Hematopoietic multipotent progenitor cell treated with erythropoietin and hydrocortisone succinate and interleukin-3 and kit ligand, for 4 days (in vitro differentiated cells): Measurements from ENCODE around the gene TBC1D14.
"Not testable (repeated sequence)": the region's sequence is repeated elsewhere in the genome, so short reads cannot be mapped to it uniquely, and the experiment has no call there.

Experiments used
- DNase-seq: peaks from one replicate; pipeline ENCODE4 v3.0.0-alpha.2; 2015

Gene TBC1D14

DNA sequence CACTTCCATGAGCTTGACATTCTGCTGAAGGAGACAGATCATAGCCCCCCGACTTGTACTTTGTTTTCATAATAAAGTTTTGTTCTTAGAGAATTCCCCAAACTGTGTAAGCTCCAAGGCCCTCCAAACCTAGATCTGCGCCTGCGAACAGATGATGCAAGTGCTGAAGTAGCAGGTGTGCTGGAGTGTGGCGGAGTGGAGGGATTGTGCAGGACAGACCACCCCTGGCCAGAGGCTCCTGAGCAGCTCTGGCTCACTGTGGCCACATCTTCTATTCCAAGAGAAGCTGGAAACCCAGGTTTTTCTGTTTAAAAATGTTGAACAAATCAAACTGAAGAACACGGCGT is 46.4 kb downstream of the TBC1D14 start:
- DNase-seq, result no peak

DNA sequence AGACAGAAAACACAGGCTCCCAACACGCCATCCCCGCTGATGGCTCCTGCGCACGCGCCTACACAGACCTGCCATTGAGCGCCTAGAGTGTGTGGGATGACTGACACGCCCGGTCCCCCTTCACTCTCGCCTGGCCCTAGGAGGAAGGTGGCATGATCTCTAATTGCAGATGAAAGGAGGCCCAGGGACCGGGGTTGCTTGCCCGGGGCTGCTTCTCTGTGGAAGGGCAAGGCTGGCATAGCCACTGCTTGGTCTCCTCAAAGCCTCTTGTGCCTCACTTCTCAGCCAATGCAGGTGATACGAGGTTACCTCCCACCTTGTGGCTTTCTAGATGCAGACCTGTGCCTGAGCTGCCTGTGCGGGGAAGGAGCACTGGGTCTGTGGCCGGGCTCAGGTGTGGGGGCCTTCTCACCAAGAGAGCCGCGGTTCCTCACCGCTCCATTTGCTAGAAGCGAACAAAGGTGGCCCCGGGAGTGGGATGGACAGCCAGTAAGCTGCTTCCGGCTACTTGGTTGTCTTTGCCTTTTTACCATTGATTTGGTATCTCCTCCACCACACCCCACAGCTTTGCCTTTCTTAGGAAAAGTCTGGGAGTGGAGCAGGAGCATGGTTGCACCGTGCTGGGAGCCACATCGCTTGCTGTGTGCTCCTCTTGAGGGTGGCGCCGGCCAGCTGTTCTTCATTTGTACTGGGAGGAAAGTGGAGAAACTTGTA is 47.0 kb downstream of the TBC1D14 start:
- DNase-seq, result no peak

DNA sequence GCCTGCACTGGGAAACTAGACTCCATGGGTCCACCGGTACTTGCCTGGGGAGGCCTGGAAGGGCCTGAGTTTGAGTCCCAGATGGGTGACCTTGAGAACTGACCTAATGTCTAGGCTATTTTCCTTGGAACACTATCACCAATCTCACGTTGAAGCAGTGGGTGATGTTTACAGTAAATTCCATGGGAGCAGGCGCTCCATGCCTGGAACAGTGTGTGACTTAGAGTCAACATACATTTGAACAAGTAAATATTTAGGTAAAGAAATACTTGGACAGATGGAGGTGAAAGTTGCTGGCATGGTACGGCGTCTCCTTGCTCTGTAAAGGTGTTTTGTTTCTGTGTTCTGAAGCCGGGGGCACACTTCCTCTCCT is 47.5 kb downstream of the TBC1D14 start:
- DNase-seq, result no peak

DNA sequence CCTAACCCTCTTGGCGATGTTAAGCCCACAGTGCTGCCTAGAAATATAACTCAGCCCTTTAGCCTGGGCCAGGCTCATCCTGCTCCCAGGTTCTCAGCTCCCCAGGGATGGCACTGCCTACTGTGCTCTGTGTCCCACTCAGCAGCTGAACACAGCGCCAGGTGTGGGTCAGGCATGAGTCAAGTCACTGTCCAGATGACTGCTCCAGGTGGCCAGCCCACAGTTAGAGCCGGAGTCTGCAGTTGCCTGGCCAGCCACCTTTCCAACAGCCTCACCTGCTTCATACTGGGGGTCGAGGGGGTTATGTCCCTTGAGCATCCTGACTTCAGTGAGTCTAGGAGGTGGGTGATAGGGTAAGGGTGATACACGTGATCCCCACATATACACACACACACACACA is 48.4 kb downstream of the TBC1D14 start:
- no peak for DNase-seq

DNA sequence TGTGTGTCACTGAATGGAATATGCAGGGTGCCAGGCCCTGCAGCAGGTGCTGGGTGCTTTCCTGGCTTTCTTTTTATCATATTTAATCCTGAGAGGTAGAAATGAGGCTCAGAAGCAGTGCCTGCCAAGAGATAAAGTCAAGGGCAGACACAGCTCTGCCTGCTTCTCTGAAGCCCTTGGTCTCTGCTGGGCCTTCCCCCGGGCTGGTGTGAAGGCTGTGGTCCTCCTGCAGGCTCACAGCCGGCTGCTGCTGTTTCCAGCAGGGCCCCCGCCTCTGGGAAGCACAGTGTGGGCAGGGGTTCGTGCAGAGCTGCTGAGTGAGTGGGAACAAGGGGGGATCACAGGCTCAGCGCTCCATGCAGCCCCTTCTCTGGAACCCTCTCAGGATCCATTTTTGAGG is 49.6 kb downstream of the TBC1D14 start:
- no peak for DNase-seq

DNA sequence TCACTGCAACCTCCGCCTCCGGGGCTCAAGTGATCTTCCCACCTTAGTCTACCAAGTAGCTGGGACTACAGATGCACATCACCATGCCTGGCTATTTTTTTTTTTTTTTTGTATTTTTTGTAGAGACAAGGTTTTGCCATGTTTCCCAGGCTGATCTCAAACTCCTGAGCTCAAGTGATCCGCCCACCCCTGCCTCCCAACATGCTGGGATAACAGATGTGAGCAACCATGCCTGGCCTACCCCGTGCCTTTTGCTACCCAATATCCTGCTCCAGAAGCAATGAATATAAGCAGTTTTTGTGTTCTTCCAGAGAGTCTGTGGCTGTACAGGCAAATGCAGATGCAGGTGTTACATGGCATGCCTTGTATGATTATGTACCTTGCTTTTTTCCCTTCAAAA is 50.5 kb downstream of the TBC1D14 start:
- DNase-seq, result no peak

DNA sequence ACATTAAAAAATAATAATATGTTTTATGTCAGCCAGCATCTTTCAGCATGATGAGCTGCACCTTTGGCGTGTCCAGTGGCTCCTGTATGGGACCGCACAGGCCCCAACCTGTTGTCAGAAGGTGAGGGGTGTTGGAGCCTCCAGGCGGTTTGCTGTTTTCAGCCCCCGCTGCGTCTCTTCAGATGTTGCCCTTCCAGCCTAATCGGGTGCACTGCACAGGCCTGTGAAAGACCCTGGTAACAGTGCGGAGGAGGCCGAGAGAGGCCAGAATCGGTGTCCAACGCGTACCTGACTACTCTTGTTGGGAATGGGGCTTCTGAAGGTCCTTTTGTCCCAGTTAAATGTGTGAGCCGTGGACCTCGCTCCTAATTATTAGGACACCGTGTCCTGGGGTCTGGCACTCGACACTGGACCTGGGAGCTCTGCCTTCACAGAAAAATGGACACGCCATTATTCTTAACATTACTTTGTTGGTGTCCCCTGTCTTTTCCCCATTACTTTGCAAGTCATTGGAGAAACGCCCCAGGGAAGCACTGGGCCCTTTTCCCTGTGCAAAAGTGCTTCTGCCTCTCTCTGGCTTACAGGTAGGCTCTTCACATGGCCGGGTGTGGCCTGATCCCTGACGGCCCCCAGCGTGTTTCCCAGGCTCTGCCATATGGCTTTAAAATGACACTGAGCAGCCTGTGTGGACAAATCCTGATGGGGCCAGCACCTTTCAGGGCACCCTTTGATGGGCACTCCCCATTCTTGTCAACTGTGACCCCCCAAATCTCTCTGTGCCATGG is 51.2 kb downstream of the TBC1D14 start:
- no peak for DNase-seq

DNA sequence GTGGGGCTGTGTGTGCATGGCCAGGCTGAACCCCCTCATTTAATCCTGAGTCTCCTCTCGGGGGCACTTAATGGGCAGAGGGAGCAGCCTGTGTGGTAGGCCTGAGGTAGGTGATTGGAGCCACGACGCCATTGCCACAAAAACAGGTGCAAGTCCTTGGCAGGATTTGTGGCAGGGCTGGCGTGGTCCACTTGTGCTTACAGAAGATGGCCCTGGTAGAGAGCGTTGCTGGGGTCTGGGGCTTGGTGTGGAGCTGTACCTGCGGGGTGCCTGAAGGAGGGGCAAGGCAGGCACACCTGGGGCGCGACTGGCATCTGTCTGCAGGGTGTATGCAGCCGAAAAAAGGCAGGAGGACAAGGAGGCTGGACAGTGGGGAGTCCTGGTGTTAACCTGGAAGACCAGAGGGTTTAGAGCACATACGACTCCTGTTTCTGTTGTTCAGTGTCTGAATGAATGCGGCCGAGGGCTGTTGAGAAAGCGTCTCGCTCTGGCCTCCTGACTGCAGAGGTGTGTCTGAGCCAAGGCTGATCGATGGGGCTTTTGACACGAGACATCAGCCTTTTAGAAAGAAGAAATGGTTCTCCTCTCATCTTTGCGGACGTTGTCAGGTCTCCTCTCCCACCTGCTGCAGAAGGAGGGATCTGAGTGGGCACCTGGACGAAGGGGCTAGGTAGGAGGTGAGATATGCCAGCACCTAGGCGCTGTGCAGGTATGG is 52.0 kb downstream of the TBC1D14 start:
- DNase-seq, result no peak

DNA sequence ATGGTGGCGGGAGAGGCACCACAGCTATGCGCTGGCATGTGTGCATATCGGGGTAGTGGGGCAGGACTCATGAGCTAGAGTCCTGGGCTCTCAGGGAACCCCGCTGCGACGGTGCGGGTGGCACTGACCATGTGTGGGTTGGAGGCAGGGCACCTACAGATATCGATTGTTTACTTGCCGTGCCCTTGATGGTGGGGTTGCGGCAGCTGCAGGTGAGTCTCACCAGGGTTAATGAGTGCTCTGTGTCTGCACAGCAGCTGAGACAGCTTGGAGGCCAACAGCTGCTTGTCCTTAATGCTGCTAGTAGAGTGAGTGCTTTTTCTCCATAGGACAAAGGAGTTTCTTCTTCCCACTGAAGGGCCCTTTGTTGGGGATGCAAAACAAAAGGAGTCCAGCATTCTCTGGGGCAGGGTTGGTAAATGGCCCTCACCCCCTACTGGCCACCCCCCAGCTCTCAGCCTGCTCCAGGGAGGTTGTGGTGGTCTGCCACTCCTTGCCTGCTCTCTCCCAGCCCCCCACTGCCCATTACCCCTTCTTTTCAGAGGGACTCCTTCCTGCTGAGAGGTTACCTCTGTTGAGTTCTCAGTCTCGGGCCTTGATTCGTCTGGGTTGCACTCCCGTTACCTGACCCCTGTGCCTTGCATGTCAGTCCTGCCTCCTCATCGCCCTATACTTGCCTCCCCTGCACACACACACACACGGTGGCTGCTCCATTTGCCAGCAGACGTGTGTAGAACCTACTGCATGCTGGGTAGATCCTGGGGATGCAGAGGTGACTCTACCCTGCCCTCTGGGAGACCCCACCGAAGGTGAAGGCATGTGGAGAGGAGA is 52.8 kb downstream of the TBC1D14 start:
- DNase-seq, result no peak

DNA sequence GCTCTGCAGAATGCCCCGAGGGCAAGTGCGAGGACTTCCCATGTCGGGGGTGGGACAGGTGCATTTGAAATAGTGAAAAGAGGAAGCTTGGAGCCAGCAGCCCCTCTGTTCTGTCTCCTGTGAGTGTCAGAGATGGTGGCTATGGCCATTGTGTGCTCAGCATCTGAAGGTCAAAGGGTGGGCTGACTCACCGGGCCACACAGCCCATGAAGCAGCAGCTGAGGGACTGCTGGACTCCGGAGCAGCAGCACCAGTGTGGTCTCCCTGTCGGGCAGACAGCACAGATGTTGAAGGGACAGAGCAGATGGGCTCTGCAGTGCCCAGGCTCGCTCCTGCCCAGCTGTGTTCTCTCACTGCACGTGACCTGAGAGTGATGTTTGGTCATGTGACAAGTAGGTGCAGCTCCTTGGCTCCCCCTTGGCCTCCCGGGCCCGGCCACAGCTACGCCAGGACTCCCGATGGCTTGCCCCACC is 53.5 kb downstream of the TBC1D14 start:
- no peak for DNase-seq

DNA sequence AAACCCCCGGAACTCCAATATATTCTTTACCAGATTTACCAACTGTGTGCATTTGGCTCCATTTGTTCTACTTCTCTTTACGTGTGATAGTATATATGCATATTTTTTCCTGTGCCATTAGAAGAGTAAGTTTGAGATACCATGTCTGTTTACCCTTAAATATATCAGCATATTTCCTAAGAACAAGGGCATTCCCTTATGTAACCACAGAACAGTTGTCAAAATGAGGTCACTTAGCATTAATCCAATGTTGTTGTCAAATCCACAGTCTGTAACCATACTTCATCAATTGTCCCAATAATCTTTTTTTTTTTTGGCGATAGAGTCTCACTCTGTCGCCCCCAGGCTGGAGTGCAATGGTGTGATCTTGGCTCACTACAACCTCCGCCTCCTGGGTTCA is 55.2 kb downstream of the TBC1D14 start:
- no peak for DNase-seq

DNA sequence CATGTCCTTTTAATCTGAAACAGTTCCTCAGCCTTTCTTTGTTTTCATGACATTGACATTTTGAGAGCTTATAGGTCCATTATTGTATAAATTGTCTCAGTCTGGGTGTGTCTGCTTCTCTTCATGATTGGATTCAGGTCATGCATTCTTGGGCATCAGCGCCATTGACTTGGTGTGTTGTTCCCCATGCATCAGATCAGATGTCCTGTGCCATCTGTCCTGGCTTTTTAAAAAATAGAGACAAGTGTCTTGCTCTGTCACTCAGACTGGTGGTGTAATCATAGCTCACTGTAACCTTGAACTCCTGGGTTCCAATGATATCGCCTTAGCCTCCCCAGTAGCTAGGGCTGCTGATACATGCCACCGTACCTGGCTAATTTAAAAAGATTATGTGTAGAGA is 55.7 kb downstream of the TBC1D14 start:
- DNase-seq, result no peak

DNA sequence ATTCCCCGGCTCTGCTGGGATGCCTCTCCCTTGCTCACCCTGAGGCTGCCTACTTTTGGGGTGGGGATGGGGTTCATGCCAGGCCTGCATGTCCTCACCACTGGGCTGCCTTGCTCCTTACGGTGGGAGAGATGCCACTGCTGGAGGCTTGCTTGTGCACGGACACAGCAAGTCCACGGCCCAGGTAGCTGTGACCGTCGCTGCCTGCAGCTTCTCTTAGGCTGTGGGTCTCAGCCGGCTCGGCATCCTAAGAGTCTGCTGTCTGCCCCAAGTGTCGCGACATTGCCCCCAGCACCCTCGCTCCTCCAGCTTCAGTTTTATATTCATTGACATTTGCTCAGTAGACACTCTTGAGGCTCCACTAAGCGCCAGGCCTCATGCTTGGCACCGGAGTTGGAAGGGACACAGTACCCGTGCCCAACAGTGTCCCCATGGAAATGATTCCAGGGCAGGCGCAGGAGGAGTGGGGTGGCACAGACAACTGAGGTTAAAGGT is 58.3 kb downstream of the TBC1D14 start:
- DNase-seq, result no peak

DNA sequence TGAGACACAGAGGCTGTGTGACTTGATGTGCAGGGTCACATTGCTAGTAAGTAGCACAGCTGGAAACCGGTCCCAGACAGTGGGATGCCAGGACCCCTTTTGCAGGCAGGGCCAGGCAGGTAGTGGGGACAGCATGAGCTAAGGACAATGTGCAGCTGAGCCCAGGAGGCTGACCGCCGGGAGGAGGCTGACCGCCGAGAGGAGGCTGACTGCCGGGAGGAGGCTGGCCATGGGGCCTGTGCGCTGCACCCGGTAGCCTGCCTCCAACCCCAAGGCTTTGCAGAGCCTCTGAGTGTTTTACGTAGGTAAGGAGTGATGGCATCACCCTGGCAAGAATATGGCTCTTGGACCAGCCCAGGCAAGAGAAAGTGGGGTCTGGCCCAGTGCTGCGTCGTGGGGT is 58.9 kb downstream of the TBC1D14 start:
- no peak for DNase-seq

DNA sequence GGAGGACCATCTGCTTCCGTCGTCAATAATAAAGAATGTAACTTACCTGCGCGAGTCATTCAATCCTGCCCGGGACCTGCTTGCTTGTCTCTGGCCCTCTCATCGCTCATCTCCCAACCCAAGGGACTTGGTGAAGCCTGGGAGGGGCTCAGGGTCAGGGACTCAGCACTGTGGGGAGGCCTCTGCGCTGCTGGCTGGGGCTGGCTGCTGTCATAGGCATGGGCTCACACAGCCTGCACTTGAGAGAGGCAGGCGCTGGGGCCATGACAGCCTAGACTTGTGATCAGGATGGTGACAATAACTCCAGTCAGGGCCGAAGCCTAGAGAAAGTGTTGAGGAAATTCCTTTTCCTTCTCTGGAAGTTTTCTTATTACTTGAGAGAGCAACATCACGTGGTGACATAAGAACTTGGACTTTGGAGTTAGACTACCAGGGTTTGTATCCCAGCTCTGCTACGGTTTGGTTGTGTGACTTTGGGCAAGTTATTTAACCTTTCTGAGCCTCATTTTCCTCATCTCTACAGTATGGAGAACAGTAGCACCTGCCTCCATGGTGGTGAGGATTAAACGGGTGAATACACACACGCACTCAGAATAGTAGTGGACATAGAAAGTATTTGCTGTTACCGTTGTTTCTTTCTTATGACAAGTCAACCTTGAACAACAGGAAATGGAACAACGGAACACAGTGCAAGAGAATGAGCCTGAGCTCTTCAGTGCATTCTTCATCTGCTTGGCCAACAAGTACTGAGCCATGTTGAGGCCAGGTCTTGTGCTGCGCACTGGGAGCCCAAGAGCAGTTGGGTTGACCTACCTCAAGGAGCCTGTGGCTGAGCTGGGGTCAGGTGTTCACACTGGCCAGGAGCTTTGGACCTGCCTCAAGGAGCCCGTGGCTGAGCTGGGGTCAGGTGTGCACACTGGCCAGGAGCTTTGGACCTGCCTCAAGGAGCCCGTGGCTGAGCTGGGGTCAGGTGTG is 60.5 kb downstream of the TBC1D14 start:
- DNase-seq, result no peak

DNA sequence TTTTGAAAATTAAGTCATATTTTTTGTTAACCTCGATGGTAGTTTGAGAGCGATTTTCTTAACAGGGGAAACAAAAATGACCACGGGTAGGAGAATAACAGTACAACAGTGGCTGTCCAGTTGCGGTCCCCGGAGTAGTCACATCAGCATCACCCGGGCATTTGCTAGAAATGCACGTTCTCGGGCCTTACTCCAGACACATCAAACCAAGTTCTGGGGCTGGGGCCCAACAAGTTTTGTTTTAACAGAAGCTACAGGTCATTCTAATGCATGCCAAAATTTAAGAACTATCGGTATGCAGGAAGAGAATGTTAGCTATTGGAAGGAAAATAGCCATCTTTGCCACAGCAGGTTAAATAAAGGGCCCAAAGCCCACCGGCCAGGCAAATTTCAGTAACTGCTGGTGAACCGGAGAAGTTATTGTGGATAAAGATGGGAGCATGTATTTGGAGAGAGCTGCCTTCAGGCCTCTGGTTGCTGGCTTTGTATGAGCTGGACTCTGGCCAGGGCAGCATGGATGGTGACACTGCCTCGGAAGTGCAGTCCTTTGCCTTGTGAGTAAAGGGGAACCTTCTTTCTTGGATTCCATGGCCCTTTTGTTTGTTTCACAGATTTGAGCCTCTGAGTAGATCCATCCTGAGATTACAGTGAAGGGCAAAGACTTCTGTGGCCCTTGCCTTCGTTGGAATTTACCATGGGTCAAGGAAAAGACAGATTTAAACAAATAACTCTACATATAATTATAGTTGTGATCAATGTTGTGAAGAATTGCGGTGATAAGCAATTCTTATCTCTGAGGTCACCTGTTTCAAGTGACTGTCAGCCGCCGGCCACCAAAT is 62.1 kb downstream of the TBC1D14 start:
- DNase-seq, result no peak

DNA sequence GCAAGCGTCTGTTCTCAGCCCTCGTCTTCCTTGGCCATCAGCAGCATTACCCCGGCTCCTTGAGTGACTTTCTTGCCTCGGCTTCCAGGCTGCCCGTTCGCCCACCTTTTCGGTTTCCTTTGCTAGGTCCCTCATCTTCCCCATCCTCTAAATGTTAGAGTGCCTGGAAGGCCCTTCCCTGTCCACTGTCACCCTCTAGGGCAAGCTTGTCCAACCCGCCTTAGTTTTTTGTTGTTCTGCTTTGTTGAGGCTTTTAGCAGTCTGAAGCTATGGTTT is 62.7 kb downstream of the TBC1D14 start:
- DNase-seq, result no peak

DNA sequence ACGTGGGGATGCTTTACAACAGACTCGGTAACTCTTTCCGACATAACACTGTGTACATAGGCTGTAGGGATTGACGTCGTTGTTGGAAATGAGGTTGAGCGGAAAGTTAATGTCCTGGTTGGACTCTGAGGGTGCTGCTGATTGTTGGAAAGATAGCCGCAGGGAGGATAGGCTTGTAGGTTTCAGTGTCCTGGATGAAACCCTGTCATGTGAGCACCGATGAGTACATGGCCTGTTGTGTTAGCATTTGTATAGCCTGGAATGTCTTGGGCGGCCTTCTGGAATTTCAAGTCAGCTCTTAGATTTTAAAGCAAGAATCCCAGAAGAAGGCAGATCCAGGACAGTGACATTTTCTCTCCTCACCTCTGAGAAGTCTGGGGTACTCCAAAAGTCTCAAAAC is 63.3 kb downstream of the TBC1D14 start:
- DNase-seq, result no peak

DNA sequence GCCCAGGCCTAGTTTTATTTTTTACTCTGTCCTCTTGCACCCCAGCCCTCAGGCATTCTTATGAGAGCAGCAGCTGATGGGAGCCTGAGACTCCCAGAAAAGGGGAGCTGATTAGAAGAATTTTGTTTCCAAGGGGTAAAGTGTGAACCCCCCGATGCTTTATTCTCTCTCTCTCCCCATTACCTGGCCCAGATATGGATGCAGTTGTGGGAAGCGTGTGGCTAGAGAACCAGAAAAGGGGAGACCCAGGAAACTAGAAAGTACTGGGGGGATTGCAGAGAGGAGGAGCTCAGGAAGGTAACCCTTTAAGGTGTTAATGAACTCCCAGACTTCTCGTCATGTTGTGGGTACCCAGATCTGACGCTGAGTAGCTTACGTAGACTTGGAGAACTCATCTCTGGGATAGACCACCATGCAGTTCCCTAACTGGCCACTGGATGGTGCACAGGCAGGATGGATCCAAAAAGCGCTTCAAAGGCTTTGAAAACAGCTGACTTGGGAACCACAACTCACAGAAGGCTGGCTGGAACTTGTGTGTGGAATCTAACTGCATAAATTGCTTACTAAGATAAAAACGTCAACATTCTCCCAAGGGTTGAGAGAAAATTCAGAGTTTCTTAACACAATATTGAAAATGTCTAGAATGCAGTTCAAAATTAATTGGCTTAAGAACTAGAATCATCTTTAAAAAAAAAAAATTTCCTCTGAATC is 64.7 kb downstream of the TBC1D14 start:
- DNase-seq, result peak; percentile 91

DNA sequence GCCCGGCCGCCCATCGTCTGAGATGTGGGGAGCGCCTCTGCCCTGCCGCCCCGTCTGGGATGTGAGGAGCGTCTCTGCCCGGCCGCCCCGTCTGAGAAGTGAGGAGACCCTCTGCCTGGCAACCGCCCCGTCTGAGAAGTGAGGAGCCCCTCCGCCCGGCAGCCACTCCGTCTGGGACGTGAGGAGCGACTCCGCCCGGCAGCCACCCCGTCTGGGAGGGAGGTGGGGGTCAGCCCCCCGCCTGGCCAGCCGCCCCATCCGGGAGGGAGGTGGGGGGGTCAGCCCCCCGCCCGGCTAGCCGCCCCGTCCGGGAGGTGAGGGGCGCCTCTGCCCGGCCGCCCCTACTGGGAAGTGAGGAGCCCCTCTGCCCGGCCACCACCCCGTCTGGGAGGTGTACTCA is 68.2 kb downstream of the TBC1D14 start:
- DNase-seq, result not testable (repeated sequence)
